GM12891 (cell line): Measurements from ENCODE around the gene JAG1.

Source experiments
- DNase-seq: peaks from one replicate; pipeline ENCODE4 v3.0.0; 2011; ENCODE audit warnings: low spot score; ENCODE audit not compliant: insufficient read length
- FAIRE-seq: peaks from 2 replicates; lab custom pipeline; 2011; peaks lifted over from hg19 to GRCh38; lab: Jason Lieb, UNC
- PAX5 ChIP-seq: IDR thresholded peaks from 2 replicates; pipeline ENCODE4 v1.6.1; 2011; ENCODE audit warnings: low read length, moderate library complexity, mild to moderate bottlenecking; ENCODE audit not compliant: insufficient read depth, severe bottlenecking
- POLR2A ChIP-seq: IDR thresholded peaks from 2 replicates; pipeline ENCODE4 v1.6.1; 2011; ENCODE audit warnings: low read depth, low read length, control low read depth
- POLR2AphosphoS5 ChIP-seq: IDR thresholded peaks from 2 replicates; pipeline ENCODE4 v1.6.1; 2011; ENCODE audit warnings: low read depth, low read length, control low read depth
- POU2F2 ChIP-seq: IDR thresholded peaks from 2 replicates; pipeline ENCODE4 v1.6.1; 2011; ENCODE audit warnings: low read depth, mild to moderate bottlenecking, control low read depth, low read length, moderate library complexity
- SPI1 ChIP-seq: IDR thresholded peaks from 2 replicates; pipeline ENCODE4 v1.6.1; 2011; ENCODE audit warnings: low read depth, low read length, control low read depth
- TAF1 ChIP-seq: IDR thresholded peaks from 2 replicates; pipeline ENCODE4 v1.6.1; 2011; ENCODE audit warnings: low read depth, low read length, control low read depth

Gene JAG1

GRCh38 chr20:10654630-10655029, 19.2 kb downstream of the JAG1 start:
- no peak for DNase-seq
- peak; percentile 64 for FAIRE-seq
- peak; percentile 97 for TF ChIP-seq POU2F2
- peak; percentile 27 for TF ChIP-seq PAX5
- TF ChIP-seq POLR2AphosphoS5 = no peak
- TF ChIP-seq TAF1 = no peak
- peak; percentile 35; the same call in 1 of the 2 replicates for TF ChIP-seq SPI1
- TF ChIP-seq POLR2A = no peak

- FAIRE-seq (no peak), DNase-seq (no peak)
- TF ChIP-seq POLR2A (no peak), PAX5 (no peak), SPI1 (no peak), POU2F2 (no peak), POLR2AphosphoS5 (no peak), TAF1 (no peak)
Measured at GRCh38 chr20:10654250-10654610, 19.6 kb downstream of the JAG1 start.

- TF ChIP-seq SPI1 = peak; percentile 39; the same call in 1 of the 2 replicates
- no peak for TF ChIP-seq POU2F2
- DNase-seq = no peak
- no peak for FAIRE-seq
Measured at GRCh38 chr20:10653599-10654249, 20.1 kb downstream of the JAG1 start.

- no peak for DNase-seq
- TF ChIP-seq POLR2AphosphoS5 (no peak), POU2F2 (no peak), PAX5 (no peak), TAF1 (no peak), POLR2A (no peak), SPI1 (no peak)
- FAIRE-seq = no peak
Measured at GRCh38 chr20:10652660-10653261, 21.0 kb downstream of the JAG1 start.

GRCh38 chr20:10652185-10652584, 21.6 kb downstream of the JAG1 start:
- FAIRE-seq (no peak), DNase-seq (no peak)
- TF ChIP-seq SPI1 (no peak), PAX5 (no peak), POU2F2 (no peak), POLR2AphosphoS5 (no peak), TAF1 (no peak), POLR2A (no peak)

GRCh38 chr20:10651227-10651990, 22.4 kb downstream of the JAG1 start:
- FAIRE-seq = no peak
- TF ChIP-seq POLR2A = no peak
- TF ChIP-seq POU2F2 = no peak
- TF ChIP-seq SPI1 = no peak
- no peak for TF ChIP-seq POLR2AphosphoS5
- TF ChIP-seq TAF1 = no peak
- no peak for TF ChIP-seq PAX5
- DNase-seq = no peak

GRCh38 chr20:10649797-10650160, 24.0 kb downstream of the JAG1 start:
- no peak for FAIRE-seq
- TF ChIP-seq POLR2AphosphoS5 = no peak
- no peak for TF ChIP-seq SPI1
- TF ChIP-seq TAF1 = no peak
- TF ChIP-seq PAX5 = no peak
- TF ChIP-seq POLR2A = no peak
- TF ChIP-seq POU2F2 = no peak
- no peak for DNase-seq

- no peak for DNase-seq
- FAIRE-seq = no peak
- no peak for TF ChIP-seq POLR2AphosphoS5
- no peak for TF ChIP-seq SPI1
- TF ChIP-seq TAF1 = no peak
- TF ChIP-seq POU2F2 = no peak
- no peak for TF ChIP-seq PAX5
Measured at GRCh38 chr20:10649080-10649796, 24.6 kb downstream of the JAG1 start.

- TF ChIP-seq POU2F2 = no peak
- TF ChIP-seq POLR2A = no peak
- no peak for TF ChIP-seq SPI1
- TF ChIP-seq POLR2AphosphoS5 = no peak
- no peak for TF ChIP-seq PAX5
- TF ChIP-seq TAF1 = no peak
- FAIRE-seq = no peak
- DNase-seq = no peak
Measured at GRCh38 chr20:10648651-10649050, 25.1 kb downstream of the JAG1 start.
